Measurements from ENCODE around the gene KCNIP1.

Gene KCNIP1

DNA sequence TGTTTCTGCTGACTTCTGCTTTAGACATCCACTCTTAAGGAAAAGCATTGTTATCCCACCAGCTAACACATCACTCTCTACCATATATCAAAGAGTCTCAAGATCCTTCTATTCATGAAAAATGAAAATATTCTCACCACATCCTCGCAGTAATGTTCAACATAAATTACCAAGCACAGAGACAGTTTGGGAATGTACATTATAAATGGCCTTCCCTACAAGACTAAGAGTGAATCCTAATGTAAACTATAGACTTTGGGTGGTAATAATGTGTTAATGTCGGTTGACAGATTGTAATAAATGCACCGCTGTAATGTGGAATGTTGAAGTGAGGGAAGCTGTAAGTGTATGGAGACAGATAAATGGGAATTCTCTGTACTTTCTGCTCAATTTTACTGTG lies 27.1 kb upstream of the KCNIP1 start:
- Mint-ChIP-seq H3K4me1 (ENCODE audit: low read depth) (no peaks in the 10 kb centered on the region), H3K27ac (no peak overlapping the region), H3K4me3 (no peak overlapping the region), H3K9me3 (no peaks in the 10 kb centered on the region), H3K36me3 (ENCODE audit: low read depth) (no peaks in the 10 kb centered on the region), H3K27me3 (peaks cover 54% of the 10 kb centered on the region)
- DNase-seq: no peak

DNA sequence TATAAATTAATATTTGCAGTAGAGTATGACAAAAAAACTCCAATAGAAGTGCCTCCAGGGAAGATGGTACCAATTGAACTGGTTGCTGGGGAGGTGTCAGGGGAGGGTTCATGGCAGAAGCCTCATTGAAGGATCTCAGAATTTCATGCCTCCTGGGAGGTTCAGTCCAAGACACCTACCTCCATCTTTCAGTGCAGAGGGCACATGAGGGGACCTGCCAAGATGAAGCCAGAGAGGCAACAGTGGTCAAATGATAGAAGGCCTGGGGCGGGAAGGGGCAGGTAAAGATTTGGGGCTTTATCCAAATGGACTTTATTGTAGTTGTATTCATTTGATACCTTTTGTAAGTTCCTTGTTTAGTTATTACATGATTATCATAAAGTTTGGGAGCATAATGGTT lies 25.9 kb upstream of the KCNIP1 start:
- Mint-ChIP-seq H3K9me3 (no peaks in the 10 kb centered on the region), H3K4me1 (ENCODE audit: low read depth) (no peaks in the 10 kb centered on the region), H3K36me3 (ENCODE audit: low read depth) (no peaks in the 10 kb centered on the region), H3K27ac (no peak overlapping the region), H3K27me3 (peaks cover 50% of the 10 kb centered on the region), H3K4me3 (no peak overlapping the region)
- DNase-seq: no peak

DNA sequence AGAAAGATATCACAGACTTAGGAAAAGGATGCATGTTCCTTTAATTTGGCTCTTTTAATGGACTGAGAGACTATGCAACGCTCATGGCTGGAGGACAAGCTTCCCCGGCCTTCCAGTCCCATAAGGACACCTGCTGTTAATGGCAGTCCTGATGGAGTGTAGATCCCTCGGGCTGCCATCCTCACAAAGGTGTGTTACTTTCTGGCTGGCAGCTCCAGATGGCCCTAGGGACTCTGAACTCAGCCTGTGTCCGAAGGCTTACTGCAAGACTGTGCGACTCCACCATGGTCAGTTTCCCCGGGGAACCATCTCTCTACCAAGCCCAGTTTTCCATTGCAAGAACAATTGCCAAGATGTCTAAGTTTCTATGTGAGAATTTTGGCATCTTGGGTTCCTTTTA lies 25.5 kb upstream of the KCNIP1 start:
- no peaks in the 10 kb centered on the region for H3K4me1 Mint-ChIP-seq (ENCODE audit: low read depth)
- H3K4me3 Mint-ChIP-seq: no peak overlapping the region
- DNase-seq: no peak
- H3K9me3 Mint-ChIP-seq: no peaks in the 10 kb centered on the region
- no peak overlapping the region for H3K27ac Mint-ChIP-seq
- H3K36me3 Mint-ChIP-seq (ENCODE audit: low read depth): no peaks in the 10 kb centered on the region
- H3K27me3 Mint-ChIP-seq: peaks cover 46% of the 10 kb centered on the region

DNA sequence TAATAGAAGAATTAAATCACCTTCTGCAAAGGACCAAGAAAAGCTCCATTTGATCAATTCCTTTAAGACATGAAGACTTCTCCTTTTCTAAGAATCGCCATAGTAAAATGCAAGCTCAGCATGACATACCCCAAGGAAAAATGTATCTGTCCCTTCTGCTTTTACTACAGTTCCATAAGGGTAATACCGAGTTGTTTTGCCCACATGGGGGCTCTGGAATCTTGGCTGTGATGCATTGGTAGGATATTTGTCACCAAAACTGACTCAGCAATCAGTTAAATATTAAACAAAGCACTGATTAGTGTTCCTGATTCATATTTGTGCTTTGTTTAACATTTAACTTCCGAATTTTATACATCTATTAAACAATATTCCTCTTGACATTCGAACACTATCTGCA lies 24.3 kb upstream of the KCNIP1 start:
- H3K27me3 Mint-ChIP-seq: peaks cover 35% of the 10 kb centered on the region
- DNase-seq: no peak
- no peaks in the 10 kb centered on the region for H3K36me3 Mint-ChIP-seq (ENCODE audit: low read depth)

DNA sequence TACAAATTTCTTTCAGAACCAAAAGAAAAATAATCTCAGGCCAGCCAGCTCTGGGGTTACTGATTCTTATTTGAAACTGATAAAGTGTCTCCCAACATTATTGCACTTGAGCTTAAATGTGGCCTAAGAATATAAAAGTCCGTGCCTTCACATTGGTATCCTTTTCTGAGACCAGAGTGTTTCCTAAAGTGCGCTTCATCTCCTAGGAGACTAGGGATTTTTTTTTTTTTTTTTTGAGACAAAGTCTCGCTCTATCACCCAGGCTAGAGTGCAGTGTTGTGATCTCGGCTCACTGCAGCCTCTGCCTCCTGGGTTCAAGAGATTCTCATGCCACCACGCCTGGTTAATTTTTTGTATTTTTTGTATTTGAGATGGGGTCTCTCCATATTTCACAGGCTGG lies 23.6 kb upstream of the KCNIP1 start:
- peaks cover 29% of the 10 kb centered on the region for H3K27me3 Mint-ChIP-seq
- no peak overlapping the region for H3K27ac Mint-ChIP-seq
- no peaks in the 10 kb centered on the region for H3K36me3 Mint-ChIP-seq (ENCODE audit: low read depth)
- no peaks in the 10 kb centered on the region for H3K4me1 Mint-ChIP-seq (ENCODE audit: low read depth)
- H3K9me3 Mint-ChIP-seq: no peaks in the 10 kb centered on the region
- H3K4me3 Mint-ChIP-seq: no peak overlapping the region
- no peak for DNase-seq

More for the DNA sequence above, 24.3 kb upstream of the KCNIP1 start:
- Mint-ChIP-seq H3K9me3 (no peaks in the 10 kb centered on the region), H3K27ac (no peak overlapping the region), H3K4me3 (no peak overlapping the region), H3K4me1 (ENCODE audit: low read depth) (no peaks in the 10 kb centered on the region)

DNA sequence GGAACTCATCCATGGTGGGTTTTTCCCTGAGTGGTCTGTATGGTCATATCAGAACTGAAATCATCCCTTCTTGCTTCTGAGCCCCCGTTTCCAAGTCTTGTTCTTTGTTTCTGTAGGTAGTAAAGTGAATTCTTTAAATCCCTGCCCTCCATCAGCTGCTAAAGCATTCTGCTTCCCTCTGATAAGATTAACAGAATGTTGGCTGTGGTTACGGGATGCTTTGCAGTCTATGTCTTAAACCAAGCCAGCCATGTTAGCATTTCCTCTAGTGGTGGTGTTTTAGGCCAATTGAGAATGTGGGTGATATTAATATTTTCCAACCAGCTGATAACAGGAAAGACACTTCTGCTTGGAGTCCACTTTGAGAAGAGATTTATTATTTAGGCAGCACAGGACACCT lies 22.0 kb upstream of the KCNIP1 start:
- H3K36me3 Mint-ChIP-seq (ENCODE audit: low read depth): no peaks in the 10 kb centered on the region
- H3K4me3 Mint-ChIP-seq: no peak overlapping the region
- no peak for DNase-seq
- peaks cover 16% of the 10 kb centered on the region for H3K27me3 Mint-ChIP-seq
- no peaks in the 10 kb centered on the region for H3K9me3 Mint-ChIP-seq
- H3K27ac Mint-ChIP-seq: no peak overlapping the region
- no peaks in the 10 kb centered on the region for H3K4me1 Mint-ChIP-seq (ENCODE audit: low read depth)

DNA sequence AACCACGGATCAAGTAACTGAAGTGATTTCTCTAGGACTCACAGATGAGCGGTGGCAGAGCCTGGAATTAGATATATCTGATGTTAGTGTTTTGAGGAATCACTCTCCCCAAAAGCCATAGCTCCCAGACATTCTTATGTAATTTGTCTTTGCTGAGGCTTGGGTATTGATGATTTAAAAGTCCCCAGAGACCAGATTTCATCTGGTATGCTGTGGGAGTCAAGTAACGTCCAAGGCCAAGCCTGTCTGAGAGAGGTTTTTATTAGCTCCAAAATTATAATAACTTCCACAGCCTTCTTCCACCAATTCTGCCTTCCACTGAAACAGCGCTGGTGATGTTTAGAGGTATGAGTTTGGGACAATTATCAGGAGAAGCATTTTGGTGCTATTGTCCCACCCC lies 21.3 kb upstream of the KCNIP1 start:
- no peak for DNase-seq
- no peak overlapping the region for H3K4me3 Mint-ChIP-seq
- H3K36me3 Mint-ChIP-seq (ENCODE audit: low read depth): no peaks in the 10 kb centered on the region
- peaks cover 16% of the 10 kb centered on the region for H3K27me3 Mint-ChIP-seq
- no peaks in the 10 kb centered on the region for H3K9me3 Mint-ChIP-seq
- no peaks in the 10 kb centered on the region for H3K4me1 Mint-ChIP-seq (ENCODE audit: low read depth)
- H3K27ac Mint-ChIP-seq: no peak overlapping the region

DNA sequence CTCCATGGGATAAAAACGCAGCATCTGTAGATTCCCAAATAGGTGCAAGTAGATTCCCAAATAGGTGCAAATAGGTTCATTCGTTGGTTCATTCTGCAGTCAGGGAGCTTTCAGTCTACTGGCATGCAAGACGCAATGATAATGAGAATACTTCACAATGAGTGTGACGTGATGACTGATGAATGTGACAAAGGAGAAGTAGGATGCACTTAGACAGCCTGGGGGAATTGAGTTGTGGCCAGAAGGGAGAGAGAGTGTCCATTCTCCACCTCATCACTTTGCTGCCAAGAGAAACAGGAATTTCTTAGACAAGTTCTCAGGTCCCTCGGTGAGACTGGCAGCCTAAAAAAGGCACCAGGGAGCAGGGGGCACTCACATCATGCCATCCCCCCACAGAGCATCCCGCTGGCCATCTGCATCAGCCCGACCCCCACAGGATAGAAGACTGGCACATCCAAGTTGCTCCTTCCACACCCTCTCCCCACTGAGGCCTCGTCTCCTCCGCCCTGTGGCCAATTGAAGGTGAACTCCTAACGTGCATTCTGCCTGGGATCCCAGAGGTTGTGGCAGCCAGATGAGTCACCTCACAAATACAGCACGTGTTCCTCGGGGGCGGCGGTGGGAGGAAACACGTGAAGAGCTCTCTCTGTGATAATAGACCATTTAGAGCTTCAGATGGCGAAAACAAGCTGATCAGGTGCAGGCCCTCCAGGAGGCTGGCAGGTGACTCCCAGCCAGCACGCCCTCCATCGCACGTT lies 19.9 kb upstream of the KCNIP1 start:
- H3K4me1 Mint-ChIP-seq (ENCODE audit: low read depth): no peaks in the 10 kb centered on the region
- H3K27me3 Mint-ChIP-seq: peaks cover 3% of the 10 kb centered on the region
- no peak for DNase-seq
- no peak overlapping the region for H3K4me3 Mint-ChIP-seq
- H3K9me3 Mint-ChIP-seq: no peaks in the 10 kb centered on the region
- H3K27ac Mint-ChIP-seq: no peak overlapping the region
- H3K36me3 Mint-ChIP-seq (ENCODE audit: low read depth): no peaks in the 10 kb centered on the region

DNA sequence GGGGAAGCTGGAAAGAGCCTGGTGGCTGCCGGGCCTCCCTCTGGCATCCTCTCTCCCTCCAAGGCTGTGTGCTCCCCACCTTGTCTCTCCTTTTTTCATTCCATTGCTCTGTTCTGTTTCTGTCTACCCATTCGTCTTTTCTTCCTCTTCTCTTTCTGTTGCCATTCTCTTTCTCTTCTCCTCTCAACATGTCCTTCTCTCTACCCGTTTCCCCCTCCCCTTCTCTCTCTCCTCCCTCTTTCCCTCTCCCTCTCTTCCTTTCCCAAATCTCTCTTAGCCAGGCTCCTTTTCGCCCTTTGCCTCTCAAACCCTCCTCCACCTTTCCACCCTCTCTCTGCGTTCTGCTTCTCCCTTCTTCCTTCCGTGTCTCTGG lies 19.4 kb upstream of the KCNIP1 start:
- Mint-ChIP-seq H3K27me3 (peaks cover 3% of the 10 kb centered on the region), H3K36me3 (ENCODE audit: low read depth) (no peaks in the 10 kb centered on the region), H3K4me1 (ENCODE audit: low read depth) (no peaks in the 10 kb centered on the region), H3K9me3 (no peaks in the 10 kb centered on the region), H3K4me3 (no peak overlapping the region), H3K27ac (no peak overlapping the region)
- DNase-seq: no peak

DNA sequence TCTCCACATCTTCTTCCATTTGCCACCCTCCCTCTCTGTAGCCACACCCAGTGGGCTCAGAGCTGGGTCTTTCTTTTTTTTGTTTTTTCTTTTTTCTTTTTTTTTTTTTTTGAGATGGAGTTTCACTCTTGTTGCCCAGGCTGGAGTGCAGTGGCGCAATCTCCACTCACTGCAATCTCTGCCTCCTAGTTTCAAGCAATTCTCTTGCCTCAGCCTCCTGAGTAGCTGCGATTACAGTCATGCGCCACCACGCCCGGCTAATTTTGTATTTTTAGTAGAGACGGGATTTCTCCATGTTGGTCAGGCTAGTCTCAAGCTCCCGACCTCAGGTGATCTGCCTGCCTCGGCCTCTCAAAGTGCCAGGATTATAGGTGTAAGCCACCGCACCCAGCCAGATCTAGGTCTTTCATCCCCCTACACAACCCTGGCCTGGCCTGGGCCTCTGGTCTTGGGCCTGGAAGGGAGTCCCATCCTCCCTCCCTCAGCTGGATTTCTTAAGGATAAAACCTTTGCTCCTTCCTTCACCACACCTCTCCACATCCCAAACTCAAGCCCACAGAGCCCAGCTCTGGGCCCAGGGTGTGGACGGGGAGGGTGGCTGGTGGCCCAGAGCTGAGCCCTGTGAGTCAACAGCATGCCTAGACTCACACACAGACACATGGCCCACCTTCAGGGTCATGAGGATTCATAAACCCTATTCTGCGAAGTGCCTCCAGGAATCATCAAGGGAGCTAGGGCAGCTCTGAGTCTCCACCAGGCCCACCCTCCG lies 18.8 kb upstream of the KCNIP1 start:
- H3K27me3 Mint-ChIP-seq: peaks cover 3% of the 10 kb centered on the region
- no peaks in the 10 kb centered on the region for H3K36me3 Mint-ChIP-seq (ENCODE audit: low read depth)
- no peaks in the 10 kb centered on the region for H3K4me1 Mint-ChIP-seq (ENCODE audit: low read depth)
- H3K4me3 Mint-ChIP-seq: no peak overlapping the region
- H3K9me3 Mint-ChIP-seq: no peaks in the 10 kb centered on the region
- H3K27ac Mint-ChIP-seq: no peak overlapping the region
- no peak for DNase-seq

DNA sequence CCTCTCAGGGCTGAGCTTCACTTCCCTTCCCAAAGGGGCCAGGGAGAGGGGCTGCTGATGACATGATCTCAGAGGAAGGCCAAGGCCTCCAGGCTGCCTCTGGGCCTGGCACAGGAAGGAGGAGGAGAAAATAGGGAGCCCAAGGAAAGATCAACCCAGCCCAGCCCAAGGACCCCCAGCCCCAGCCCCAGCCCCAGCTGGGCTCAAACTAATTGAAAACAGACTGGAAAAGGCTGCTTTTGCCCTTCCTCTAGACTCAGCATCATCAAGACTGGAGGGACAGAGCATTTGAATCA lies 18.3 kb upstream of the KCNIP1 start:
- peaks cover 3% of the 10 kb centered on the region for H3K27me3 Mint-ChIP-seq
- no peak overlapping the region for H3K27ac Mint-ChIP-seq
- no peaks in the 10 kb centered on the region for H3K36me3 Mint-ChIP-seq (ENCODE audit: low read depth)
- H3K4me1 Mint-ChIP-seq (ENCODE audit: low read depth): no peaks in the 10 kb centered on the region
- no peak overlapping the region for H3K4me3 Mint-ChIP-seq
- DNase-seq: no peak
- no peaks in the 10 kb centered on the region for H3K9me3 Mint-ChIP-seq

DNA sequence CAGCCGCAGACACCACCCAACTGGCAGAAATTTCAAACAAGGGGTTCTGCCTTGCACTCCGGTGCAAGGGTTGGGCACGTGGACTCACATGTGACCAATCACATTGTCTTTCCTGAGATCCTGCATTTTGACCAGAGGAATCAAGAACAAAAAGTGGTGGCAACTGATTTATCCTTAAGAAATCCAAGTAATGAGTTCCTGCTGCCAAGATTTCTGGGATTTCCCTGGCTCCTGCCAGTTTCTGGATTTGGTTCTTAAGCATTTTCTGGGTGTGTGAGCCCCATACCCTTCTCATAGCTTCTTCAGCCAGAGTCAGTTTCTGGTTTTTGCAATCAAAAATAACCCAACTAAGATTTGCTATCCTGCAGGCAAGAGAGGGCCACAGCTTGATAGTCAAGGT lies 17.4 kb upstream of the KCNIP1 start:
- Mint-ChIP-seq H3K27ac (no peak overlapping the region), H3K9me3 (no peaks in the 10 kb centered on the region), H3K4me1 (ENCODE audit: low read depth) (no peaks in the 10 kb centered on the region), H3K27me3 (peaks cover 3% of the 10 kb centered on the region), H3K36me3 (ENCODE audit: low read depth) (no peaks in the 10 kb centered on the region), H3K4me3 (no peak overlapping the region)
- no peak for DNase-seq

DNA sequence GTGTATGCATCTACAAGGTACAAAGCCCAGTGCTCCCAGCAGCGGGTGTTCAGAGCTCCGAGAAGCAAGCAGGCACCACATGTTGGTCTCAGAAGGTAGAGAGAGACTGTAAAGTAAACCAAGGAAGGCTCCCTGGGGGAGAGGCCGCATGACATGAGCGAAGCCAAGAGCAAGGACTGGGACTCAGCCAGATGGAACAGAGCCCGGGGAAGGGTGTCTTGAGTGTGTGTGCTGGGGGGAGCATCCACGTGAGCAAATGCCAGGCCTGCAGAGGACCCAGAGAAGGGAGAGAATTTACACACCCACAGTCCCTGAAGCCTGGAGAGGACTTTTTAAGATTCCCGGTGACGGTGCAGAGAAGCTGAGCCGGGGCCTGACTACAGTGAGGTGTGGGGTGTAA lies 15.2 kb upstream of the KCNIP1 start:
- H3K27ac Mint-ChIP-seq: no peak overlapping the region
- peaks cover 6% of the 10 kb centered on the region for H3K27me3 Mint-ChIP-seq
- no peak for DNase-seq
- no peaks in the 10 kb centered on the region for H3K4me1 Mint-ChIP-seq (ENCODE audit: low read depth)
- H3K36me3 Mint-ChIP-seq (ENCODE audit: low read depth): no peaks in the 10 kb centered on the region
- H3K4me3 Mint-ChIP-seq: no peak overlapping the region
- H3K9me3 Mint-ChIP-seq: no peaks in the 10 kb centered on the region

DNA sequence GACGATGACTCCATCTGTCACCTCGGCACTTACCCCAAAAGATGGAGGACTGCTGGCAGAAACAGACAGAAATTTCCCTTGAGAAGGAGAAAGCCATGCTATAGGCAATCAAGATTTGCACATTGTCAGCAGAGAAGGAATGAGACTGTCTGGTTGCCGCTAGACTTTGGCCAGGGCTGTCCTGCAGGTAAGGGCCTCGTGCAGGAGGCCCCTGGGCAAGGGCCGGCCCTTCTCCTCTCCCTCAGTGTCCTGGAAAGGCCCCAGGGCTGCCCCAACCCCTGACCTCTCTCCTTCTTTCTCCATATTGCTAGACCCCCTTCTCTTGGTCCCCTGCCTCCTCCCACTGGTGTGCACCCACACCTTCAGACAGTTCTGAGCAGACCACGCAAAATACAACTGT lies 14.6 kb upstream of the KCNIP1 start:
- H3K27ac Mint-ChIP-seq: no peak overlapping the region

DNA sequence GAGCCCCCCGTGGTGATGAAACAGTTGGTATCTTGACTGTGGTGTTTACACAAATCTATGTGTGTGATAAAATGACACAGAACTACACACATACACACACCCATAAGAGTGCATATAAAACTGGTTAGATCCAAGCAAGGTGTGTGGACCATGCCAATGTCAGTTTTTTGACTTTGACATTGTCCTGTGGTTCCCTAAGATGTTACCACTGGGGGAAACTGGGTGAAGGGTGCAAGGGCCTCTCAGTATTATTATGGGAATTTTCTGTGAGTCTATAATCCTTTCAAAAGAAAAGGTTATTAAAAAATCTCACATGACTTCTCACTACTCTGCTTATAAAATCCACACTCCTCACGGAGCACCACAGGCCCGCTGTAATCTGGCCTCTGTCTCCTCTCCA lies 13.4 kb upstream of the KCNIP1 start:
- DNase-seq: no peak
- Mint-ChIP-seq H3K27ac (no peak overlapping the region), H3K27me3 (peaks cover 19% of the 10 kb centered on the region), H3K4me1 (ENCODE audit: low read depth) (no peaks in the 10 kb centered on the region), H3K4me3 (no peak overlapping the region), H3K36me3 (ENCODE audit: low read depth) (no peaks in the 10 kb centered on the region), H3K9me3 (no peaks in the 10 kb centered on the region)

More for the DNA sequence above, 14.6 kb upstream of the KCNIP1 start:
- Mint-ChIP-seq H3K36me3 (ENCODE audit: low read depth) (no peaks in the 10 kb centered on the region), H3K9me3 (no peaks in the 10 kb centered on the region), H3K27me3 (peaks cover 13% of the 10 kb centered on the region), H3K4me3 (no peak overlapping the region), H3K4me1 (ENCODE audit: low read depth) (no peaks in the 10 kb centered on the region)
- DNase-seq: no peak

All from activated T-cell treated with anti-CD3 and anti-CD28 coated beads, Interleukin-2, amount 50 U/mL, for 24 hours (primary cell).